Activated CD8-positive, alpha-beta T cell treated with anti-CD3 and anti-CD28 coated beads for 36 hours (primary cell): ENCODE data around the gene VPS41. TPM values are rescaled to one million over a fixed set of nuclear protein-coding genes. Genes with fewer than 3 reads are reported as not detected.
"Not testable (repeated sequence)": the region's sequence is repeated elsewhere in the genome, so short reads cannot be mapped to it uniquely, and the experiment has no call there.

ENCODE experiments used
- ATAC-seq: fragments of 200-7000 bp; cut with Tn5 transposase; one replicate; pipeline ENCODE4 v1.10.0; 2021; ENCODE audit warnings: mild to moderate bottlenecking, moderate library complexity
- CTCF ChIA-PET: fragments of 350-600 bp; sonication (Branson Sonifier 250); formaldehyde crosslinking; loops from one replicate; lab custom pipeline; 2021; ENCODE audit warnings: antibody characterized with exemption; lab: Charles Lee
- POLR2A ChIA-PET: fragments of 350-600 bp; sonication (Branson Sonifier 250); formaldehyde crosslinking; loops from one replicate; lab custom pipeline; 2021; ENCODE audit warnings: antibody characterized with exemption; lab: Charles Lee
- DNase-seq: peaks from one replicate; pipeline ENCODE4 v3.0.0-alpha.2; 2020
- H3K27ac Mint-ChIP-seq: one replicate; pipeline ENCODE4 v1.8.0; 2021; ENCODE audit warnings: mild to moderate bottlenecking, mixed read lengths
- H3K27me3 Mint-ChIP-seq: one replicate; pipeline ENCODE4 v1.8.0; 2021; ENCODE audit warnings: mixed read lengths
- H3K36me3 Mint-ChIP-seq: one replicate; pipeline ENCODE4 v1.8.0; 2021; ENCODE audit warnings: low read depth, mixed read lengths
- H3K4me1 Mint-ChIP-seq: one replicate; pipeline ENCODE4 v1.8.0; 2021; ENCODE audit warnings: low read depth, mixed read lengths
- H3K4me3 Mint-ChIP-seq: one replicate; pipeline ENCODE4 v1.8.0; 2021; ENCODE audit warnings: mild to moderate bottlenecking, moderate library complexity, mixed read lengths
- H3K9me3 Mint-ChIP-seq: one replicate; pipeline ENCODE4 v1.8.0; 2021; ENCODE audit warnings: mixed read lengths
- intact Hi-C: fragments of 100-400 bp; cut with micrococcal nuclease; formaldehyde crosslinking; loops from one replicate; pipeline ENCODE4 v1.10.0; 2022
- total RNA-seq, 2 experiments: library from RNA; stranded (reverse); gene quantifications; one replicate each; pipeline ENCODE4 v1.2.3, GENCODE V29; 2021
- TF ChIP-seq, protein P1 (sequence below): fragments of 200-600 bp; IDR thresholded peaks from one replicate; pipeline ENCODE4 v1.8.0; 2022; ENCODE audit warnings: antibody characterized with exemption, mild to moderate bottlenecking

VPS41 gene
- total RNA-seq, 2 experiments from 2014 or later: 47.4 to 56.4 TPM

- no peaks in the 10 kb centered on the region for H3K4me1 Mint-ChIP-seq
- no peak for ATAC-seq
- TF ChIP-seq, protein P1, sequence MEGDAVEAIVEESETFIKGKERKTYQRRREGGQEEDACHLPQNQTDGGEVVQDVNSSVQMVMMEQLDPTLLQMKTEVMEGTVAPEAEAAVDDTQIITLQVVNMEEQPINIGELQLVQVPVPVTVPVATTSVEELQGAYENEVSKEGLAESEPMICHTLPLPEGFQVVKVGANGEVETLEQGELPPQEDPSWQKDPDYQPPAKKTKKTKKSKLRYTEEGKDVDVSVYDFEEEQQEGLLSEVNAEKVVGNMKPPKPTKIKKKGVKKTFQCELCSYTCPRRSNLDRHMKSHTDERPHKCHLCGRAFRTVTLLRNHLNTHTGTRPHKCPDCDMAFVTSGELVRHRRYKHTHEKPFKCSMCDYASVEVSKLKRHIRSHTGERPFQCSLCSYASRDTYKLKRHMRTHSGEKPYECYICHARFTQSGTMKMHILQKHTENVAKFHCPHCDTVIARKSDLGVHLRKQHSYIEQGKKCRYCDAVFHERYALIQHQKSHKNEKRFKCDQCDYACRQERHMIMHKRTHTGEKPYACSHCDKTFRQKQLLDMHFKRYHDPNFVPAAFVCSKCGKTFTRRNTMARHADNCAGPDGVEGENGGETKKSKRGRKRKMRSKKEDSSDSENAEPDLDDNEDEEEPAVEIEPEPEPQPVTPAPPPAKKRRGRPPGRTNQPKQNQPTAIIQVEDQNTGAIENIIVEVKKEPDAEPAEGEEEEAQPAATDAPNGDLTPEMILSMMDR: no peak
- H3K27me3 Mint-ChIP-seq: peaks cover 7% of the 10 kb centered on the region
- H3K36me3 Mint-ChIP-seq: no peaks in the 10 kb centered on the region
- ChIA-PET CTCF (no interaction called here), POLR2A (no interaction called here)
- no peaks in the 10 kb centered on the region for H3K9me3 Mint-ChIP-seq
- H3K4me3 Mint-ChIP-seq: no peak overlapping the region
- H3K27ac Mint-ChIP-seq: no peak overlapping the region
- DNase-seq: no peak
- intact Hi-C loops: no loop called here
Measured at GRCh38 chr7:38950309-38950708, 41.3 kb upstream of the VPS41 start.

DNA sequence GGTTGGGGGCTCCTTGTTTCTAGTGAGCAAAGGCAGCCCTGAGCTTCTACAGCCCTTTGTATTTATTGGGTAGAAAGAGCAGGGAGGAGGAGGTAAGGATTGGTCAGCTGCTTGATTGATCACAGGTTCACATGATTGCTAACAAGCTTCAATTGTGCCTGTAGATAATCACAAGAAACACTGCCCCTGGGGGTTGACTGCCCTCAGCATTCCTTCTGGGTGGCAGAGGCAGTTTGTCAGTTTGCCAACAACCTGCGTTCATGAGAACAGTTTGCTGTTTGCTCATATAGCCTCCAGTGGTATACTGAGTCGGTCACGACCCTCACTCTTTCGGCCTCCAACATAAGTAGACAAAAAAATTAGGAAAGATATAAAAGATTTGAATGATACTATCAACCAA lies 38.5 kb upstream of the VPS41 start:
- H3K27me3 Mint-ChIP-seq, H3K27ac Mint-ChIP-seq, H3K36me3 Mint-ChIP-seq, H3K4me3 Mint-ChIP-seq, H3K9me3 Mint-ChIP-seq, DNase-seq, intact Hi-C loops, ATAC-seq, CTCF ChIA-PET, POLR2A ChIA-PET, H3K4me1 Mint-ChIP-seq: not testable (repeated sequence)

DNA sequence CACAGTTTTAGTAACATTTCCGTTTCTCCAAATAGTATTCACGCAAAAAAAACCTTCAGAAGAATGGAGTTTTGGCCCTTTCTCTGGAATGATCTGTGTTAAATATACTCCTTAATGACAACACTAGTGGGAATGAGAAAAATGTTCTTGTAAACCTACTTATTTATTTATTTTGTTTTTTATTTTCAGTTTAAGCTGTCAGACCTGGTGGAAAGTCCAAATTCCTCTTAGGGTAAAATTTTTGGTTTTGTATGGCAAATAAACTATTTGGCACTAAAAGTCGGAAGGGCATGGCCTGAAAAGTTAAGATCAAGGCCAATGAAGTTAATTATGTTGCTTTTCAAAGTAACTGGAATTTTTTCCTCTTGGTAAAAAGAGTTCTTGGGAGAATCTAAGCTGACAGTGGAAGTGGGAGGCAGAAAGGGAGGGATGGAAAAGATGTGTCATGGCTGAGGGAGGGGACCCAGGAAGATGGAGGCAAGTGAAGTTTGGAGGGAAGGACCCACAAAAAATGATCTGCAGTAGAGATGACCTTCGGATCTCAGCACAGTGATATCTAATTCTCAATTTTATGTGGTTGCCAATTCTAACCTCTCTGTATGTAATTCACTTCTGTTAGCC lies 33.5 kb upstream of the VPS41 start:
- intact Hi-C loops: no loop called here
- CTCF ChIA-PET: no interaction called here
- no peaks in the 10 kb centered on the region for H3K9me3 Mint-ChIP-seq
- no peak overlapping the region for H3K27ac Mint-ChIP-seq
- DNase-seq (no peak), ATAC-seq (no peak)
- no peaks in the 10 kb centered on the region for H3K4me1 Mint-ChIP-seq
- POLR2A ChIA-PET: no interaction called here
- H3K4me3 Mint-ChIP-seq: no peak overlapping the region
- no peaks in the 10 kb centered on the region for H3K36me3 Mint-ChIP-seq
- peaks cover 4% of the 10 kb centered on the region for H3K27me3 Mint-ChIP-seq
- TF ChIP-seq, protein P1: no peak

DNA sequence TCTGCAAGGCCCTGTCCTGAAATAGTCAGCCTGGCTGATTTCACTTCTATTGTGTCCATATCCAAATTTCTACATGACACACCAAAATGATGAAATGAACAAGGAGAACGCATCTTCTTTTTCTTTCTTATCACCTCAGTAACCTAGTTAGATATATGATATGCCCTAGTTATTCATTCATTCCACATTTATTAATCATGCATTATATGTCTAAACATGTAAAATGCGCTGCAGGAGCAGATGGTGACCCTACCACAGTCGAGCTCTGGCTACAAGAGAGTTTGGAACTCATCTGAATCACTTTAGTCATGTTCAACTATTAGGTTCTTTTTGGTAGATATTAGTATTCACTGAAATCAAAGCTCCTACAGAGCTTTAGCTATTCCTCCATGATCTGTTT lies 31.8 kb upstream of the VPS41 start:
- H3K36me3 Mint-ChIP-seq: no peaks in the 10 kb centered on the region
- intact Hi-C loops: no loop called here
- CTCF ChIA-PET: interaction anchor here (0.6 kb wide), 2 partner anchors 9 to 18 kb away, joined by 3 read pairs; no protein-coding TSS in a partner anchor
- POLR2A ChIA-PET: no interaction called here
- no peak for DNase-seq
- H3K4me1 Mint-ChIP-seq: no peaks in the 10 kb centered on the region
- no peak overlapping the region for H3K27ac Mint-ChIP-seq
- no peak for ATAC-seq
- TF ChIP-seq, protein P1: no peak
- H3K27me3 Mint-ChIP-seq: peaks cover 5% of the 10 kb centered on the region
- H3K9me3 Mint-ChIP-seq: no peaks in the 10 kb centered on the region
- H3K4me3 Mint-ChIP-seq: no peak overlapping the region

DNA sequence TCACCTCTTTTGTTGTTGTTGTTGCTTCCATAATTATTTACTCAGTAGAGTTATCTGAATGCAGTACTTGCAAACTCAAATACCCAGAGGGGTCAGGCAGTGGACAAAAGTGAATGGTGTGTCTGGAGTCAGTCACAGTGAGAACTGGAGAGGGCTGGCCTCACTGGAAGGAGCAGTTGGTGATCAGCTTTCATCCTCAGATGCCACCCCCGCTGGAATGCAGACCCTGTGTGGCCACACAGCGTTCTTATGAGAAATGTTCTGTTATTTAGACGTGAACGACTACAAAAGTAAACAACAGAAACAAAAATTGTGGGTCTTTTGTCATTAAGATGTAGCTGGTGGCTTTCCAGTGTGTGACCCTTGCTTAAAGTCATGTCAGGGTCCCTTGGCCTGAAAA lies 29.6 kb upstream of the VPS41 start:
- Mint-ChIP-seq H3K4me3 (no peak overlapping the region), H3K9me3 (no peaks in the 10 kb centered on the region), H3K27ac (no peak overlapping the region), H3K36me3 (no peaks in the 10 kb centered on the region), H3K4me1 (no peaks in the 10 kb centered on the region), H3K27me3 (peaks cover 3% of the 10 kb centered on the region)
- ChIA-PET CTCF (interaction anchor here (0.6 kb wide), 1 partner anchor 518 kb away, joined by 3 read pairs; no protein-coding TSS in a partner anchor), POLR2A (interaction anchor here (1.1 kb wide), 1 partner anchor 108 kb away, joined by 3 read pairs; no protein-coding TSS in a partner anchor)
- TF ChIP-seq, protein P1: no peak
- ATAC-seq (no peak), DNase-seq (no peak)
- intact Hi-C loops: loop anchor here (10.0 kb wide), 2 partner anchors 526 to 576 kb away; no protein-coding TSS in a partner anchor
